ENCODE measurements around the gene PROSER2. TPM values are rescaled to one million over a fixed set of nuclear protein-coding genes. Genes with fewer than 3 reads are reported as not detected.

Gene PROSER2
- total and polyA plus RNA-seq, 2 of the 13 experiments (the other 11 are each of a cell fraction or from before 2014, with no cell fraction given), result 6.9 to 7.7 TPM

DNA sequence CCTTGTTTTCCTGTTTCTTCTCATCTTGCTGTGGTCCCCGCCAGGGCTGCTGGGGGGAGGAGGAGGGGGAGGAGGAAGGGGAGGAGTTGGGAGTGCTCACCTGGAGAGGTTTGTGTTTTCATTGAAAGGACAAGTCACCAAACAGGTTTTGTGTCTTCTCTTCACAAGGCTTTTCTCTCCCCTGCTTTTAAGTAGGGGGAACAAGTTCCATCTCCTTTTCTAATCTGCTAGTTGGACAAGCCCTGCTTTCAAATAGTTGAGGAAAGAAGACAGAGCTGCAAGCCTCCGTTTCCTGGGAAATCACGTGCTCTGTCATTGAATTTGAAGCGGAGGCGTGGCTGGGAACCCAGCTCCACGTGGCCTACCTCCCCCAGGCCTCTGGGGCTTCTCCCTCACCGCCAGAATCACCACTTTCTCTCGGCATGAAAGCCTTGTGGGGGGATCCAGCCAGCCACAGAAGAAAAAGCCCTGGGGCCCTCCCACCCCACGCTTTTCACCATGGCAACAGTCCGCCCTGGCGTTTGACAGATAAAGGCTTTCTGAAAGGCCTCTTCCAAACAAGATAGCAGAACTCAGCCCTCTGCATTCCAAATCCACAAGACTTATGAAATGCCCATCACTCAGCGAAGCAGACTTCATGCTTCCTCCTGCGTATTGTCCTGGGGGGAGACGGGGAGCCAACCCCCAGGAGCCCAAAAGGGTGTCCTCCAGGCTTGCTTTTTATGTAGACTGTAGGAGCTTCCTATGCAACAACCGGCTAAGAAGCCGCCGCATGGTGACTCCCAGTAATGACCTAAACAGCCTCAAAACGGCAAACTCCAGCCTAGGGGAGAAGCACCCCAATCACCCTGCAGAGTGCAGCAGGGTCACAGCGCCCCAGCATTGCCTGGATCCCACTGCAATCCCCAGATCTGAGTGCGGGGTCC lies 51.7 kb downstream of the PROSER2 start (continued):
- TF ChIP-seq ZNF710 (CRISPR knock-in tag; IDR thresholded peaks at IDR 0.05; ENCODE audit: borderline replicate concordance) (no peak), MATR3 (CRISPR knock-in tag; IDR thresholded peaks at IDR 0.05) (no peak), KLF11 (CRISPR knock-in tag; IDR thresholded peaks at IDR 0.05) (peak; percentile 77; the same call in 1 of the 2 replicates), ATF3 (CRISPR knock-in tag; IDR thresholded peaks at IDR 0.05) (no peak; the same call in 1 of the 2 replicates), PHF21A (CRISPR knock-in tag; IDR thresholded peaks at IDR 0.05) (no peak), ZNF589 (CRISPR knock-in tag; conservative IDR thresholded peaks at IDR 0.05) (no peak), GATAD2A (CRISPR knock-in tag; IDR thresholded peaks at IDR 0.05) (peak; percentile 54; the same call in 1 of the 2 replicates), ZNF530 (CRISPR knock-in tag; IDR thresholded peaks at IDR 0.05; ENCODE audit: low read depth) (no peak), KDM3A (CRISPR knock-in tag; IDR thresholded peaks at IDR 0.05; ENCODE audit: low read depth) (no peak; the same call in 1 of the 2 replicates), SUZ12 (IDR thresholded peaks at IDR 0.05; ENCODE audit: low read depth, low read length) (no peak), KDM2A (CRISPR knock-in tag; IDR thresholded peaks at IDR 0.05; ENCODE audit: borderline replicate concordance, low read depth) (peak; percentile 54; the same call in 1 of the 2 replicates), SP2 (CRISPR knock-in tag; IDR thresholded peaks at IDR 0.05) (no peak), CCDC6 (CRISPR knock-in tag; IDR thresholded peaks at IDR 0.05) (no peak; the same call in 1 of the 2 replicates), PRPF4 (IDR thresholded peaks at IDR 0.05; ENCODE audit: low read depth, low read length, poor library complexity, severe bottlenecking) (no peak), AHR (CRISPR knock-in tag; IDR thresholded peaks at IDR 0.05) (0 out of 2 replicates have a peak, but pooled peaks have one; percentile 7), PITX1 (CRISPR knock-in tag; IDR thresholded peaks at IDR 0.05) (peak; percentile 61), ZNF615 (CRISPR knock-in tag; IDR thresholded peaks at IDR 0.05; ENCODE audit: borderline replicate concordance) (no peak), ELF4 (CRISPR knock-in tag; IDR thresholded peaks at IDR 0.05; ENCODE audit: borderline replicate concordance) (peak; percentile 73; the same call in 1 of the 2 replicates), ZNF460 (CRISPR knock-in tag; IDR thresholded peaks at IDR 0.05; ENCODE audit: borderline replicate concordance) (no peak), ZGPAT (CRISPR knock-in tag; IDR thresholded peaks at IDR 0.05) (peak; percentile 62; the same call in 1 of the 2 replicates)
- TF ChIP-seq, protein P1, sequence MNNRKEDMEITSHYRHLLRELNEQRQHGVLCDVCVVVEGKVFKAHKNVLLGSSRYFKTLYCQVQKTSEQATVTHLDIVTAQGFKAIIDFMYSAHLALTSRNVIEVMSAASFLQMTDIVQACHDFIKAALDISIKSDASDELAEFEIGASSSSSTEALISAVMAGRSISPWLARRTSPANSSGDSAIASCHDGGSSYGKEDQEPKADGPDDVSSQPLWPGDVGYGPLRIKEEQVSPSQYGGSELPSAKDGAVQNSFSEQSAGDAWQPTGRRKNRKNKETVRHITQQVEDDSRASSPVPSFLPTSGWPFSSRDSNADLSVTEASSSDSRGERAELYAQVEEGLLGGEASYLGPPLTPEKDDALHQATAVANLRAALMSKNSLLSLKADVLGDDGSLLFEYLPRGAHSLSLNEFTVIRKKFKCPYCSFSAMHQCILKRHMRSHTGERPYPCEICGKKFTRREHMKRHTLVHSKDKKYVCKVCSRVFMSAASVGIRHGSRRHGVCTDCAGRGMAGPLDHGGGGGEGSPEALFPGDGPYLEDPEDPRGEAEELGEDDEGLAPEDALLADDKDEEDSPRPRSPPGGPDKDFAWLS (CRISPR knock-in tag; IDR thresholded peaks at IDR 0.05; ENCODE audit: borderline replicate concordance), result no peak
- TF ChIP-seq, protein P2, sequence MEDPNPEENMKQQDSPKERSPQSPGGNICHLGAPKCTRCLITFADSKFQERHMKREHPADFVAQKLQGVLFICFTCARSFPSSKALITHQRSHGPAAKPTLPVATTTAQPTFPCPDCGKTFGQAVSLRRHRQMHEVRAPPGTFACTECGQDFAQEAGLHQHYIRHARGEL (CRISPR knock-in tag; IDR thresholded peaks at IDR 0.05), result no peak
- TF ChIP-seq, protein P3, sequence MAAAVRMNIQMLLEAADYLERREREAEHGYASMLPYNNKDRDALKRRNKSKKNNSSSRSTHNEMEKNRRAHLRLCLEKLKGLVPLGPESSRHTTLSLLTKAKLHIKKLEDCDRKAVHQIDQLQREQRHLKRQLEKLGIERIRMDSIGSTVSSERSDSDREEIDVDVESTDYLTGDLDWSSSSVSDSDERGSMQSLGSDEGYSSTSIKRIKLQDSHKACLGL (CRISPR knock-in tag; IDR thresholded peaks at IDR 0.05), result peak; percentile 78; the same call in 1 of the 2 replicates

Data from HepG2 (cell line).